Femur (tissue), 1 donor: Measurements from ENCODE around the gene CDC42EP1.
A peak's percentile ranks its signal among the peaks of the same experiment; 100 is the strongest.
"Not testable (repeated sequence)": the region's sequence is repeated elsewhere in the genome, so short reads cannot be mapped to it uniquely, and the experiment has no call there.

Experiments used
- DNase-seq: peaks from one replicate; pipeline ENCODE4 v3.0.0-alpha.2; 2017

CDC42EP1 gene

GRCh38 chr22:37588546-37589215, 28.4 kb downstream of the CDC42EP1 start:
- DNase-seq, result no peak

DNA sequence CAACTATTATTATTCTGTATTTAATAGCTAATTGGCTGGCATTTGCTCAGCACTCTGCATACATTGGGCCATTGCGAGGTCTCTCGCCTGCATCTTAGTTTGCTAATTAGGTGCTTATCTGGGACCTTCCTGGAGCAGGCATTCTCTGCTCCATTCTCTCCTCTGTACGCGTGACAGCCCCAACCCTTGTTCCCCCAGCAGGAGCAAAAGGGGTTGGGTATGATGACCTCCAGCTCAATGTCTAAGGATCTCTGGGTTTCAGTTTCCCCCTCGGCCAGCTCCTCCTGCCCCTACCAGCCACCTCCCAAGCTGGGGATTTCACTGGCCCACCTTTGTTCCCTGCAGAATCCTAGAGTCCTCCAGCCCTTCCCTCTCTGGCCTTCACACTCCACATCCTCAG, 29.4 kb downstream of the CDC42EP1 start:
- DNase-seq, result no peak

DNA sequence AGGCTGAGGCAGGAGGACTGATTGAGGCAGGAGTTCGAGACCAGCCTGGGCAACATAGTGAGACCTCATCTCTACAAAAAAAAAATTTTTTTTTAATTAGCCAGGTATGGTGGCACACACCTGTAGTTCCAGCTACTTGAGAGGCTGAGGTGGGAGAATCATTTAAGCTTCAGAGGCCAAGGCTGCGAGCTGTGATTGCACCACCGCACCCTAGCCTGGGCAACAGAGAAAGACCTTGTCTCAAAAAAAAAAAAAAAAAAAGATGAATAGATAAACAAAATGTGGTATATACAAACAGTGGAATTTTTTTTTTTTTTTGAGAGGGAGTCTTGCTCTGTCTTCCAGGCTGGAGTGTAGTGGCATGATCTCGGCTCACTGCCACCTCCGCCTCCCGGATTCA, 30.8 kb downstream of the CDC42EP1 start:
- DNase-seq, result not testable (repeated sequence)

DNA sequence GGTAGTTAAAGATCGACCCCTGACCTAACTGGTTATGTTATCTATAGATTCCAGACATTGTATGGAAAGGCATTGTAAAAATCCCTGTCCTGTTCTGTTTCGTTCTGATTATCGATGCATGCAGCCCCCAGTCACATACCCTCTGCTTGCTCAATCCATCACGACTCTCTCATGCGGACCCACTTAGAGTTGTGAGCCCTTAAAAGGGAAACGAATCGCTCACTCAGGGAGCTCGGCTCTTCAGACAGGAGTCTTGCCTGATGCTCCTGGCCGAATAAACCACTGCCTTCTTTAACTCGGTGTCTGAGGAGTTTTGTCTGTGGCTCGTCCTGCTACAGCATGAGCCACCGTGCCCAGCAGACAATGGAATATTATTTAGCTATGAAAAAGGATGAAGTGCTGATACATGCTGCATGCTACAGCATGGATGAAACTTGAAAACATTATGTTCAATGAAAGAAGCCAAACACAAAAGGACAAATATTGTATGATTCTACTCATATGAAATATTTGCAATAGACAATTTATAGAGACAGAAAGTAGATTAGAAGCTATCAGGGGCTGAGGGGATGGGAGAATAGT, 31.6 kb downstream of the CDC42EP1 start:
- no peak for DNase-seq

DNA sequence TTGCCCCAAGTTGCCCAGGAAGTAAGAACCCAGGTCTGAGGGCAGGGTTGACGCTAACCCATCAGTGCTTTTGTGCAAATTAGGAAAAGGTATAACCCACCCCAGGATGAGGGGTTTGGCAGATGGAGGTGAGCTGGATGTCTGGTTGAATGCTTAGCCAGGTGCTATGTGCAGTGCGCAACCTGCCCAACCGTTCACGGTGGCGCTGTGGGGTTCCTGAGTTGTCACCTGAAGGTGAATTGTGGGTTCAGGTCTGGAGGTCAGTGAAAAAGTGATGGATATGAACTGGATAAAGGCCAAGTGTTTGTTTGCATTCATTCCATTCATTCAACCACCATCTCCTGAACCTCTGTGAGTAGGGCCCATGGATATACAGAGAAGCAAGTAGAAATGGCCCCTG, 34.0 kb downstream of the CDC42EP1 start:
- DNase-seq, result no peak

GRCh38 chr22:37599153-37599552, 38.9 kb downstream of the CDC42EP1 start:
- peak; percentile 66 for DNase-seq

- no peak for DNase-seq
These were observed 40.9 kb downstream of the CDC42EP1 start for GRCh38 chr22:37601203-37601539.

- no peak for DNase-seq
These were observed 41.5 kb downstream of the CDC42EP1 start for GRCh38 chr22:37601540-37602442.

DNA sequence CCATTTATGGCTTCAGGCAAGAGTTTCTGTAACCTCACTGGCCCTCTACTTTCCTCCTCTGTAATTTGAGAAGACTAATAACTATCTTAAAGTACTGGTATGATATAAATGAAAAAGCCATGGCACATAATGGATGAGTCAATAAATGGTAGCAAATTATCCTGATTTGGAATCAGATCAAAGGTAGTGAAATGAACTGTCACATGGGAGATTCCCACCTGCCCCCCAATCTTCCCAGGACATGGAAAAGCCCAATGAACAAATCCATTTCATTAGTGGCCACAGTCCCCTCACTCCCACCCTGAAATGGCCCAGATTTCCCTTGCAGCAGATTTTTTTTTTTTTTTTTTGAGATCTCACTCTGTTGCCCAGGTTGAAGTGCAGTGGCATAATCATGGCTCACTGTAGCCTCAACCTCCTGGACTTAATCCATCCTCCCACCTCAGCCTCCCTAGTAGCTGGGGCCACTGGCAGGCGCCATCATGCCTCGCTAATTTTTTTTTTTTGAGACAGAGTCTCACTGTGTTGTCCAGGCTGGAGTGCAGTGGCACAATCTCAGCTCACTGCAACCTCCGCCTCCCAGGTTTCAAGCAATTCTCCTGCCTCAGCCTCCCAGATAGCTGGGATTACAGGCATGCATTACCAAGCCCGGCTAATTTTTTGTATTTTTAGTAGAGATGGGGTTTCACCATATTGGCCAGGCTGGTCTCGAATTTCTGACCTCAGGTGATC, 42.4 kb downstream of the CDC42EP1 start:
- DNase-seq, result not testable (repeated sequence)

GRCh38 chr22:37604074-37604473, 43.8 kb downstream of the CDC42EP1 start:
- DNase-seq, result no peak

- no peak for DNase-seq
These were observed 44.6 kb downstream of the CDC42EP1 start for GRCh38 chr22:37604875-37605274.

DNA sequence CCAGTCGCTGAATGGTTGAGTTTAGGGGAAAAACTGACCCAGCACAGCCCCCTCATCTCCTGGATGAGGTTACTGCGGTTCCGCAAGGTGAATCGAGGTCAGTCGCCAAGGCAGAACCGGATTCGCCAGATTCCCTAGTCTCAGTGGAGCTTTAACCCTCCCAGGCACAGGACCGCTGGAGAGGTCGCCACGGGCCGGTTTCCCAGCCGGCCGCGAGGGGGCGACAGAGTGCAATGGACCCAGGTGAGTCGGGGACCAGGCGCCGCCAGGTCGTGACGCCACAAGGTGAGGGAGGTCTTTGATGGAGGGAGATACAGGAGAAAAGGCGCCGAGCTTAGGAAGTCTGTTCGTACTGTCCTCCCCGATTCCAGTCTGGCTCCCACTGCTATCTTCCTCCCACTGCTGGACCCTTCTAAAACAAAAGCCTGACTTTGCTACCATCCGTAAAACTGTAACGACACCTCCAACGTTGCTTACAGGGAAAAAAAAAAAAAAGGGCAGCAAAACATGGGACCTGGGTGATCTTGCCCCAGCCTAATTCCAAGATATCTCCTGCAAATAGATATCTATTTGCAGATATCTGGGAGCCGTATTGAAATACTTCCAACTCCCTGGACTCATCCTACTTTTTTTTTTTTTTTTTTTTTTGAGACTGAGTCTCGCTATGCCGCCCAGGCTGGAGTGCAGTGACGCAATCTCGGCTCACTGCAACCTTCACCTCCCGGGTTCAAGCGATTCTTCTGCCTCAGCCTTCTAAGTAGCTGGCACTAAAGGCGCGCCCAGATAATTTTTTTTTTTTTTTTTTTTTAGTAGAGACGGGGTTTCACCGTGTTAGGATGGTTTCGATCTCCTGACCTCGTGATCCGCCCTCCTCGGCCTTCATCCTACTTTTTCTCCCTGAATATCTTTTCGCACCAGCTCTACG, 47.0 kb downstream of the CDC42EP1 start:
- DNase-seq, result peak; percentile 87

DNA sequence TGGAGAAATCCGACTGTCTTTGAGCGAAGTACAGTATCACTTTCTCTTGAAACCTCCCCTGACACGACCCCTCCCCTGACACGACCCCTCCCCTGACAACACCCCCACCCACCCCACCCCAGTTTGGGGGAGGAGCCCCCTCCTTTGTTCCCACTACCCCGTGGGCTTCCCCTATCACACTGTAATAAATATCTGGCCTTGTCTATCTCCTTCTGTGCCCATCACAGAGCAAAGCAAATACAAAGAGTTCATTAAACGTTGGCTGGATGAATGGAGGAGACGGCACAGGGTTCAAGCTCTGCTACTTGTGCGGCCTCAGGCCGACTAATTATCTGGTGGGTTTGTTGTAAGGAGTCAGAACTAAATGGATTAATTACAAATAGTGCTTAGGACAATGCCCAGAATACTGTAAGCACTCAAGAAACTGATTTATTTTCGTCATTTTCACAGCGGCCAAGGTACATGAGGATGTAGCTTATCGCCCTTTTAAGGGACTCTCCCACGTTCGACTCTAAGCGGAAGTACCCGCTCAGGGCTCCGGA, 47.7 kb downstream of the CDC42EP1 start:
- DNase-seq, result no peak

GRCh38 chr22:37608477-37609239, 48.4 kb downstream of the CDC42EP1 start, which contains the start of gene GGA1:
Gene GGA1, plus strand, starts transcription at chr22:37608834. Its CDS starts 27 bp downstream, at chr22:37608861.
- peak; percentile 97 for DNase-seq

DNA sequence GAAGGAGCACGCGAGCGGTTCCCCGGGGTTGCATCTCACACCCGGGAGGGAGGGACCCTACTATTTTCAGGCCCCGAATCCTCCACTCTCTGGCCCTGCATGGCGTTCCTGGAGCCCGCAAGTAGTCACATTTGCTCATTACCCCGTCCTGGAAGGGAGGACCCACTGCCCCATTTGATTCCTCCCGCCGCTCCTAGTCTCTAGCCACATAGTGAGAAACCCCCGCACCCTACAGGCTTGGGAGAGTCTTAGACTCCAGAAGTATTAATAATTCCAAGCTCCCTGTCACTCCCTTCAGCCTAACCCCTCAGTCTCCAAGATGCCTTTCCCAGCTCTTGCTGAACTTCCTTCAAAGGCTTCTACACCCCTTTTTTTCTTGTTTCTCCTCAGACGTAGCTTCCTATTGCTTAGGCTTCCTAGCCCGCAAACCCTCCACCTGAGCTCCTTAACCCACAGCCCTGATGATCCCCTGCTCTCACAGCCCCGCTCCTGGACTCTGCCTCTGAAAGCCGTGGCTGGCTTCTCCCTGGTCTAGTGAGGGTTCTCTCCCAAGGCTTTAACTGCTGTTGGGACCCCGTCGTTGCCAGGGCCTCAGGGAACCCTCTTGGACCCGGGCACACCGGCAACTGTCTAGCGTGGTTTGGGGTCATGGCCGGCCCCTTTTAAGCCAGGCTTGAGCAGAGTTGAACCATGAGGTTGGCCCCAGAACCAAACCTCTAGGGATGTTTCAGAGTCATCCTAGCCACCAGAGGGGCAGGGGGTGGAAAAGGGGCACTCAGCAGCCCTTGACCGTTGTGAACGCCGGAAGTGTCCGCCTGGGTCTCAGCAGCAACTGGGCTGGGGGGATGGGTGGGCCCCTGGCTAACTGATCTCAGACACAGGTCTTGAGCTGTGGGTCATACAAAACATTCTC, 49.2 kb downstream of the CDC42EP1 start:
- DNase-seq, result no peak

GRCh38 chr22:37610153-37610475, 49.8 kb downstream of the CDC42EP1 start:
- not testable (repeated sequence) for DNase-seq

DNA sequence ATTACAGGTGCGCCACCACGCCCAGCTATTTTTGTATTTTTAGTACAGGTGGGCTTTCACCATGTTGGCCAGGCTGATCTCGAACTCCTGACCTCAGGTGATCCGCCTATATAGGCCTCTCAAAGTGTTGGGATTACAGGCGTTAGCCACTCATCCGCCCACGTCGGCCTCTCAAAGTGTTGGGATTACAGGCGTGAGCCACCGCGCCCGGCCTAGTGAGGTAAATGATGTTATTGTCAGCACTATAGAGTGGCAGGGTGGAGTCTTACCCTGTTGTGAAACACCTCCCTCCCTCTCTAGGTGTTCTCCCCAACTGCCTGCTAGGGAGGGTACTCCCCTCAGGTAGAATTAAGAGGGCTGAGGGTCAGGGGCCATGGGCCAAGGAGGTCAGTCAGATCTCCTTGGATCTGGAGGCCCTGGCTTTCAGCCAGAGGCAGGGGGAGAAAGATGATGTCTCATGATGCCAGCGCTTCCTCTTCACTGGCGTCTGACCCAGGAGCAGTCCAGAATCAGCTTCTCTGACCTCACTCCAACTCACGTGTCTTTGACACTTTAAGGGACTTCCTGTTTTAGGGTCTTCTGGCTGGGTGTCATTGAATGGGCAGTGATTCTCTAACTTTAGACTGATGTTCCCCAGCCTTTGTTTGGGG, 50.3 kb downstream of the CDC42EP1 start:
- DNase-seq, result peak; percentile 48

DNA sequence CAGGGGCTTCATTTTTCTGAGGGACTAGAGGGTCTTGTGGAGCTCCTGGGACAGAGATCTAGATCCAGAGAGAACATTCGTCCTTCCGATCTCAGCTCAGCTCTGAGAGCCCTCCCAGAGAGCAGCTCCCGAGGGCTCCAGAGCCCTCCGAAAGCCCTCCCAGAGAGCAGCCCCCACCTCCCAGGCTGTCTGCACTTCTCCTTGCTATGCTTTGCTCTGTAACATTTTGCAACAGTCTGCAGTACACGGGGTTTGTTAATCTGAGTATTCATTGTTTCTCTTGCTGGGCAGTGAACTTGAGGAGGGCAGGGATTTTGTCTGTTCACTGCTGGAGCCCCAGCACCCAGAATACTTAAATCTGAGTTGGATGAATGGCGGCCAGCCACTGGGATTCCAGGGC, 50.9 kb downstream of the CDC42EP1 start:
- DNase-seq, result no peak
